Tibial artery (tissue), 4 donors: ENCODE results near the gene TAF4B.

Source experiments
- DNase-seq, 2 donors: peaks; one replicate each; pipeline ENCODE4 v3.0.0-alpha.2; 2019
- H3K27ac ChIP-seq, 2 donors: fragments of 200-600 bp; sonication (generic) in 1 of 2; 1 replicate in 1 of 2; 2 replicates in 1 of 2; pipeline ENCODE4 v1.5.1; 2018 to 2019; ENCODE audit warnings: mild to moderate bottlenecking in 1 of 2
- H3K27me3 ChIP-seq, 2 donors: fragments of 200-600 bp; sonication (generic) in 1 of 2; one replicate each; pipeline versions ENCODE4 v1.5.1 to v1.6.0; 2016 to 2019
- H3K36me3 ChIP-seq, 3 donors: fragments of 200-600 bp; sonication (generic) in 2 of 3; one replicate each; pipeline ENCODE4 v1.5.1; 2016 to 2019; ENCODE audit warnings: mild to moderate bottlenecking in 2 of 3
- H3K4me1 ChIP-seq, 4 donors: fragments of 200-600 bp; sonication (generic) in 2 of 4; 1 replicate in 3 of 4; 2 replicates in 1 of 4; pipeline ENCODE4 v1.5.1; 2016 to 2019
- H3K4me3 ChIP-seq, 2 donors: fragments of 200-600 bp; sonication (generic) in 1 of 2; 1 replicate in 1 of 2; 2 replicates in 1 of 2; pipeline ENCODE4 v1.5.1; 2018 to 2019; ENCODE audit warnings: mild to moderate bottlenecking in 2 of 2
- H3K9me3 ChIP-seq, 3 donors: fragments of 200-600 bp; sonication (generic) in 1 of 3; one replicate each; pipeline ENCODE4 v1.5.1; 2016 to 2019
- CTCF ChIP-seq, 2 experiments: fragments of 200-600 bp in 1 of 2; fragments of 450-650 bp in 1 of 2; IDR thresholded peaks; one replicate each; pipeline ENCODE4 v1.5.1; 2017 to 2019; ENCODE audit warnings: antibody characterized with exemption in 2 of 2, mild to moderate bottlenecking in 1 of 2, moderate library complexity in 1 of 2
- intact Hi-C: fragments of 100-400 bp; cut with DNase I; formaldehyde crosslinking; loops from one replicate; pipeline ENCODE4 v1.15.0; 2023; ENCODE audit warnings: low total_unique reads

TAF4B gene

DNA sequence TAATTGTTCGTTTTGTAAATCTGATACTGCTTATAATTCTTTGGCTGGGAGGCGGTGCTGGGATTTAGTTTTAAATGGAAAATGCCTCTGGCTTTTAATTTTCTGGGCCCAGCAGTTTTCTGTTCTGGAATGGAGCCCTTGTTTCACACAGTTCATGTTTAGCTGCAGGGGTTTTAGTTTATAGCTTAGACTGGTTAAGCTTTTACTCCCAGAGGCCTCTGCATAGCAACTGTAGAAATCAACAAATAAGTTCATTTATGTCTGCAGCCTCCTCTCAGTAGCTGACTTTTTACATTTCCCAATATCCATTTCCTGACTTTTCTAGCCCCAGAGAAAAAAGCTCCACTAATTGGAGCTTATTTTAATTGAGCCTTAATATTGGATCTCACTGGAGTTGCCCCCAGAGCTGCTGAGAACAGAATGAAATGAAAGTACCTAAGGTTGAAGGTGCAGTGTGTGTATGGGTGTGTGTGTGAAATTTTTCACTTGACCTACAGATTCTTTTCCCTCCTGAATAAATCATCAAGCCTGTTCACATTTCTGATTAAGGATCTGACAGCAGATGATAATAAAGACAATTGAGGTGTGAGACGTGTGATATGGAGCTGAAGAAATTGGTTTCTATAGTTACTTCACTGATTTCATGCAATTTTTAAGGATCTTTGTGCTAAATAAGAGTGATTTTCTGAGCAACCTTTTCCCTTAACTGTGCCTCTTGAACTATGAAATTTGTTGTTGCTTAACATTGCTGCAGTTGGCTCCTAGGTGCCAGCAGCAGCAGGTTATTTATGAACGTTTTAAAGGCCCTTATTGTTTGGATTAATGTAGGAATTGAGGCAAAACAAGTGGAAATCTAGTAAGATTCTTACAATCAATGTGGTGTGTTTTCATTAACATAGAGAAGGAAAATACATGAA is 109.6 kb downstream of the TAF4B start:
- H3K27me3 ChIP-seq, result no peaks in the 10 kb centered on the region
- H3K36me3 ChIP-seq, result no peaks in the 10 kb centered on the region
- intact Hi-C loops, result no loop called here
- H3K4me3 ChIP-seq, result no peak overlapping the region
- DNase-seq, result no peak
- no peak for TF ChIP-seq CTCF (IDR thresholded peaks at IDR 0.05)
- no peaks in the 10 kb centered on the region for H3K9me3 ChIP-seq
- peaks cover 0 to 22% (median 7%) of the 10 kb centered on the region in 4 donors for H3K4me1 ChIP-seq
- peak overlapping the region in 1 of 2 donors; percentile 25 for H3K27ac ChIP-seq

DNA sequence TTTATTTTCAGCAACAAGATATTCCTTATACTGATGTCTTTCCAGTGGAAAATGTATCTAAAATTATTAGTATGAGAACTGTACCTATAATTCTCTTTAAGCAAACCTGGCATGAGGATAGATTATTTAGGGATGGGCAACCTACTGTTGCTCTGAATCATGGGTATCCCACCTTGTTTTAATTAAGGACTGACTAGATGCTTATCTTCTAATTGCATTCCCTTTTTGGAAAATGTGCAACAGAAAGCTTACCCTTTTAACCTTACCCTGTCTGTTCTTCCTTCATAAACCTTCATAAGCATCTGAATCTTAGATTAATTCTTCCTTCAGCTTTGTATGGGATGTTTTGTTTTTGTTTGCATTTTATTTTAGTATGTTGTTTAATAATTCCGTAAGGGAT is 110.3 kb downstream of the TAF4B start:
- TF ChIP-seq CTCF (IDR thresholded peaks at IDR 0.05), result no peak
- Histone ChIP-seq H3K4me3 (no peak overlapping the region), H3K36me3 (no peaks in the 10 kb centered on the region), H3K27me3 (no peaks in the 10 kb centered on the region), H3K4me1 (peaks cover 0 to 22% (median 7%) of the 10 kb centered on the region in 4 donors), H3K27ac (no peak overlapping the region), H3K9me3 (no peaks in the 10 kb centered on the region)
- no peak for DNase-seq
- intact Hi-C loops, result no loop called here

- Histone ChIP-seq H3K9me3 (peaks cover 0 to 13% (median 0%) of the 10 kb centered on the region in 3 donors), H3K27ac (no peak overlapping the region), H3K4me1 (no peaks in the 10 kb centered on the region), H3K36me3 (peaks cover 0 to 13% (median 0%) of the 10 kb centered on the region in 3 donors), H3K4me3 (no peak overlapping the region), H3K27me3 (no peaks in the 10 kb centered on the region)
- intact Hi-C loops, result no loop called here
- TF ChIP-seq CTCF (IDR thresholded peaks at IDR 0.05), result no peak
- DNase-seq, result no peak
Observed at GRCh38 chr18:26342646-26343045, 116.4 kb downstream of the TAF4B start.

DNA sequence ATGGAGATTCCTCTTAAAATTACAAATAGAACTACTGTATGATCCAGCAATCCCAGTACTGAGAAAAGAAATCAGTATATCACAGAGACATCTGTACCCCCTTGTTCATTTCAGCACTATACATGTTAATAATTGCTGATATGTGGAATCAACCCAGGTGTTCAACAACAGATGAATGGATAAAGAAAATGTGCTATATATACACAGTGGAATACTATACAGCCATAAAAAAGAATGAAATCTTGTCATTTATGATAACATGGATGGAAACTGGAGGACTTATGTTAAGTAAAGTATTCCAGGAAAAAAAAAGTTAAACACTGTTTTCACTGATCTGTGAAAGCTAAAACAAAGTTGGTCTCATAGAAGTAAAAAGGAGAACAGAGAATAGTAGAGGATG is 124.7 kb downstream of the TAF4B start:
- H3K9me3 ChIP-seq, result peaks cover 0 to 11% (median 0%) of the 10 kb centered on the region in 3 donors
- no peak for DNase-seq
- no peaks in the 10 kb centered on the region for H3K36me3 ChIP-seq
- no peaks in the 10 kb centered on the region for H3K27me3 ChIP-seq
- TF ChIP-seq CTCF (IDR thresholded peaks at IDR 0.05), result no peak
- no peak overlapping the region for H3K27ac ChIP-seq
- no peak overlapping the region for H3K4me3 ChIP-seq
- H3K4me1 ChIP-seq, result no peaks in the 10 kb centered on the region
- intact Hi-C loops, result no loop called here

DNA sequence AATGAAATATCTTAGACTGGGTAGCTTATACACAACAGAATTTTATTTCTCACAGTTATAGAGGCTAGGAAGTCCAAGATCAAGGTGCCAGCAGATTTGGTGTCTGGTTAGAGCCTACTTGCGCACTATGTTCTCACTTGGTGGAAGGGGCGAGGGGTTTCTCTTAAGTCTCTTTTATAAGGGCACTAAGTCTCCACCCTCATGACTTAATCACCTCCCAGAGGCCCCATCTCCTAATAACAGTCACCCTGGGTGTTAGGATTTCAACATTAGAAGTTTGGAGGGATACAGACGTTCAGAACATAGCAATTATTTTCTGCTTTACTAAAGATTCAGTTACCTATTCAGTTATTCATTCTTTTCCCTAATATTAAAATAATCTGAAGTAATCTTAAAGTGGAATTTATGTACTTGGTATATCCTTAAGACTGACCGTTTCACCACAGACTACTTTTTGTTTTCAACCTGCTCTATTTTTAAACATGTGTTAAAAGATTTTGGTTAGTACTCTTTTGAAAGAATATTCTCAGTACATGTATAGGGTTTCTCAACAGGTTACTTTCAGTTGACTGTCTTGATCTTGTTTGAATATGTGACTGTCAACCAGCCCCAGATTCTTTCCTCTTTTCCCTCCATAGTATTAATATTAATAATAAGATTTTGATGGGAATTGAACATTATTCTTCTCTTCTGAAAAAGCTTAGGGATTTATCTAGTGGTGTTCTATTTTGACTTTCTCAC is 130.0 kb downstream of the TAF4B start:
- Histone ChIP-seq H3K27ac (no peak overlapping the region), H3K4me1 (no peaks in the 10 kb centered on the region), H3K36me3 (no peaks in the 10 kb centered on the region), H3K27me3 (no peaks in the 10 kb centered on the region), H3K9me3 (no peaks in the 10 kb centered on the region), H3K4me3 (no peak overlapping the region)
- no peak for DNase-seq
- intact Hi-C loops, result no loop called here
- no peak for TF ChIP-seq CTCF (IDR thresholded peaks at IDR 0.05)
